Measurements from ENCODE around the gene KLHDC4. TPM values are rescaled to one million over a fixed set of nuclear protein-coding genes. Genes with fewer than 3 reads are reported as not detected.

The KLHDC4 gene
- total and polyA plus RNA-seq, 12 donors: 7.8 to 31.7 (median 13.5) TPM

DNA sequence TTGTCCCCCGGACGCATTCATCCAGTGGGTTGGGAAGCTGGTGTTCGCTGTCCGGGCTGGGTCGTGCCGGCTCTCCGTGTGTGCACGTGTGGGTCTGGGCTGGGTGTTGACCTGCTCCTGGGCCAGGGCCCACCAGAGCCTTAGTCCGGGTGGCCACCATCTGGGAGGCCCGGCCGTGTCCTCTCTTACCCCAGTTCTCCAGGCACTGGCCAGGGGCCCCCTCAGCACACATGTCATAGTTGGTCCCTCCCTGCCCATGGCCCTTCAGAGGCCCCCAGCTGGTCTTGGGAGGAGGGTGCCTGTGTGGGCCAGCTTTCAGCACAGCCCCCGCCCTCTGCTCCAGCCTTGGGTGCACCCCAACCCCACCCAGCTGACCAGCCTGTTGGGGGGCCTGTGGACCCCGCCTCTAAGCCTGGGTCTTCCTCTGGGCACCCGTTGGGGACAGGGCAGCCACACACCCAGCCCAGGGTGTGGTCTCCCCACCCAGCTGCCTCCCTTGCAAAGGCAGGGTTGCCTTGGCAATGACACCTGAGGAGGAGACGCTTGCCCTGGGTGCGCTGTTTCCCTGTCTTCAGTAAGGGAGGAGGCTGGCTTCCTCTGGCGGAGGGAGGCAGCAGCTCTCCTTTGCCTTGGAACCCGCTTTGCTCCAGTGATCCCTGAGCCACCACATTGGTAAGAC is 86.1 kb downstream of the KLHDC4 start:
- peaks cover 0 to 49% (median 17%) of the 10 kb centered on the region in 7 donors for H3K27me3 ChIP-seq
- 85 to 86% methylated on average over 18 of the region's 18 CpGs for WGBS, 2 donors
- no peaks in the 10 kb centered on the region for H3K36me3 ChIP-seq
- no peak overlapping the region for H3K4me3 ChIP-seq
- ATAC-seq (peak in 1 of 8 donors; percentile 20), DNase-seq (no peak)
- peaks cover 0 to 8% (median 0%) of the 10 kb centered on the region in 9 donors for H3K4me1 ChIP-seq
- no peak overlapping the region for H3K27ac ChIP-seq
- TF ChIP-seq, protein P1, sequence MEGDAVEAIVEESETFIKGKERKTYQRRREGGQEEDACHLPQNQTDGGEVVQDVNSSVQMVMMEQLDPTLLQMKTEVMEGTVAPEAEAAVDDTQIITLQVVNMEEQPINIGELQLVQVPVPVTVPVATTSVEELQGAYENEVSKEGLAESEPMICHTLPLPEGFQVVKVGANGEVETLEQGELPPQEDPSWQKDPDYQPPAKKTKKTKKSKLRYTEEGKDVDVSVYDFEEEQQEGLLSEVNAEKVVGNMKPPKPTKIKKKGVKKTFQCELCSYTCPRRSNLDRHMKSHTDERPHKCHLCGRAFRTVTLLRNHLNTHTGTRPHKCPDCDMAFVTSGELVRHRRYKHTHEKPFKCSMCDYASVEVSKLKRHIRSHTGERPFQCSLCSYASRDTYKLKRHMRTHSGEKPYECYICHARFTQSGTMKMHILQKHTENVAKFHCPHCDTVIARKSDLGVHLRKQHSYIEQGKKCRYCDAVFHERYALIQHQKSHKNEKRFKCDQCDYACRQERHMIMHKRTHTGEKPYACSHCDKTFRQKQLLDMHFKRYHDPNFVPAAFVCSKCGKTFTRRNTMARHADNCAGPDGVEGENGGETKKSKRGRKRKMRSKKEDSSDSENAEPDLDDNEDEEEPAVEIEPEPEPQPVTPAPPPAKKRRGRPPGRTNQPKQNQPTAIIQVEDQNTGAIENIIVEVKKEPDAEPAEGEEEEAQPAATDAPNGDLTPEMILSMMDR (IDR thresholded peaks at IDR 0.05): no peak
- H3K9me3 ChIP-seq: no peaks in the 10 kb centered on the region
- intact Hi-C loops (cut with DNase I): no loop called here

DNA sequence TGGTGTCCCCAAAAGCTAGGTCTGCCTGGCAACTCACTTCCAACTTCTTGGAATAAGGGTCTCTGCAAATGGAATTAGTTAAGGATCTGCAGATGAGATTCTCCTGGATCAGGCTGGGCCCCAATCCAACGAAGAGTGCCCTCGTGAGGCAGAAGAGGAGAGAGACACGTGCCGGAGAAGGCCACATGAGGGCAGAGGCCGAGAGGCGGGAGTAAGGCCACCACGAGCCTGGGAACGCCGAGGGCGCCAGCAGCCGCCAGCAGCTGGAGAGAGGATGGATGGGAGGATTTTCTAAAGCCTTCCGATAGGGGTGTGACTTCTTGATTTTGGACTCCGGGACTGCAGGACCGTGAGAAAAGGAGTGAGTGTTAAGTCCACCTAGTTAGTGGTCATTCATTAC is 87.2 kb downstream of the KLHDC4 start:
- 40 to 54% methylated on average over 14 of the region's 14 CpGs for whole genome bisulfite sequencing, 2 donors
- no peak overlapping the region for H3K4me3 ChIP-seq
- intact Hi-C loops (cut with DNase I): no loop called here
- DNase-seq (no peak), ATAC-seq (no peak)
- H3K27me3 ChIP-seq: peaks cover 0 to 39% (median 12%) of the 10 kb centered on the region in 7 donors
- no peak overlapping the region for H3K27ac ChIP-seq
- peaks cover 0 to 8% (median 0%) of the 10 kb centered on the region in 9 donors for H3K4me1 ChIP-seq
- H3K36me3 ChIP-seq: no peaks in the 10 kb centered on the region
- H3K9me3 ChIP-seq: no peaks in the 10 kb centered on the region
- TF ChIP-seq, protein P1 (IDR thresholded peaks at IDR 0.05): no peak

DNA sequence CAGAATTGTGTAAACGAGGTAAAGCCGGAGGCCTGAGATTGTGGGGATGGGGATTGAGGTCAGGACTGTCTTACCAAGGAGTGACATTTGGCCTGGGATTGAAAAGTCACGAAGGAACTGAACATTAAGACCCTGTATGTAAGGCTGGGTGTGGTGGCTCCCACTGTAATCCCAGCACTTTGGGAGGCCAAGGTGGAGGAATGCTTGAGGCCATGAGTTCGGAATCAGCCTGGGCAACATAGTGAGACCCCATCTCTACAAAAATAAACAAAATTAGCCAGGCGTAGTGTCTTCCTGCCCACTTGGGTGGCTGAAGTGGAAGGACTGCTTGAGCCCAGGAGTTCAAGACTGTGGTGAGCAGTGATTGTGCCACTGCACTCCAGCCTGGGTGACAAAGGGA is 88.0 kb downstream of the KLHDC4 start:
- Histone ChIP-seq H3K4me3 (no peak overlapping the region), H3K27me3 (peaks cover 0 to 33% (median 7%) of the 10 kb centered on the region in 7 donors), H3K36me3 (no peaks in the 10 kb centered on the region), H3K27ac (no peak overlapping the region), H3K4me1 (peaks cover 0 to 8% (median 0%) of the 10 kb centered on the region in 9 donors), H3K9me3 (no peaks in the 10 kb centered on the region)
- no peak for ATAC-seq
- intact Hi-C loops (cut with DNase I): no loop called here
- DNase-seq: no peak
- WGBS, 2 donors: 82 to 90% methylated on average over 5 of the region's 5 CpGs
- TF ChIP-seq, protein P1 (IDR thresholded peaks at IDR 0.05): no peak

DNA sequence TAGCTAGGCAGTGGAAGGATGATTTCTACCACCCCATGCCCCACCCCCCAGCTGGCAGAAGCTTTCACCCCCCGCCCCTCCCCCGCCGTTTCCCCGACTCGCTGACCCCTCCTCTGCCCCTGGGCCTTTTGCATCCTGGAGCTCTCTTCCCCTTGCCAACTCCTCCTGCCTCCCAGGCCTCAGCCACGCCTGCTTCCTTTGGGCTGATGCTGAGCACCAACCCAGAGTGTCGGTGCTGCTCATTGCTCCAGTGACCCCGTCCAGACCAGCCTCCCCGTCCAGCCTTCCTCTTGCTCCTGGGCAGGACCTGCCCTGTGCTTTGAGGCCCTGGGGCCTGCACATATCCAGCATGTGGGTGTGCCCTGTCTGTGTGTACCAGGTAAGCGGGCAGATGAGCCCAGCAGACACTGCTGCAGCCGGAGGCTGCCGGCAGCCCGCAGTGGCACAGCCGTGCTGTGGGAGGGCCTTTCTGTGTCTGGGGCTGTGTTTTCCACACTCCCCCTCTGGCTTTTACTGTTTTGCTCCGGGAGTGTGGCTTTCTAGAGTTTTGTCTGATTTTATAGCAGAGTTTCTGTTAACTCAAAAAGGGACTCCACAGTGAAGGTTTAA is 90.6 kb downstream of the KLHDC4 start:
- TF ChIP-seq, protein P1 (IDR thresholded peaks at IDR 0.05): no peak
- 33 to 41% methylated on average over 15 of the region's 15 CpGs for WGBS, 2 donors
- Histone ChIP-seq H3K27me3 (peaks cover 0 to 22% (median 0%) of the 10 kb centered on the region in 7 donors), H3K27ac (no peak overlapping the region), H3K4me1 (no peaks in the 10 kb centered on the region), H3K9me3 (no peaks in the 10 kb centered on the region), H3K36me3 (no peaks in the 10 kb centered on the region), H3K4me3 (no peak overlapping the region)
- no peak for DNase-seq
- intact Hi-C loops (cut with DNase I): no loop called here
- peak in 4 of 8 donors; percentile 11 to 52 (median 38) for ATAC-seq

All from heart right ventricle (tissue), 16 donors.